ENCODE measurements around the gene ARHGEF17.

ARHGEF17 gene

GRCh38 chr11:73313652-73314051 is 5.6 kb downstream of the ARHGEF17 start:
- no peak for ATAC-seq

- no peak for ATAC-seq
These were observed 6.3 kb downstream of the ARHGEF17 start for GRCh38 chr11:73314117-73314961.

- ATAC-seq, result no peak
These were observed 7.4 kb downstream of the ARHGEF17 start for GRCh38 chr11:73315293-73316020.

GRCh38 chr11:73316422-73316821 is 8.3 kb downstream of the ARHGEF17 start:
- no peak for ATAC-seq

GRCh38 chr11:73317373-73317772 is 9.3 kb downstream of the ARHGEF17 start:
- ATAC-seq, result no peak

- no peak for ATAC-seq
These were observed 9.7 kb downstream of the ARHGEF17 start for GRCh38 chr11:73317803-73318202.

GRCh38 chr11:73318501-73319011 is 10.5 kb downstream of the ARHGEF17 start:
- no peak for ATAC-seq

- no peak for ATAC-seq
These were observed 12.9 kb downstream of the ARHGEF17 start for GRCh38 chr11:73320763-73321603.

- no peak for ATAC-seq
These were observed 13.7 kb downstream of the ARHGEF17 start for GRCh38 chr11:73321604-73322381.

- no peak for ATAC-seq
These were observed 14.6 kb downstream of the ARHGEF17 start for GRCh38 chr11:73322382-73323306.

GRCh38 chr11:73323464-73323863 is 15.4 kb downstream of the ARHGEF17 start:
- ATAC-seq, result no peak

GRCh38 chr11:73324116-73324515 is 16.0 kb downstream of the ARHGEF17 start:
- no peak for ATAC-seq

- no peak for ATAC-seq
These were observed 16.6 kb downstream of the ARHGEF17 start for GRCh38 chr11:73324665-73325035.

GRCh38 chr11:73325036-73325981 is 17.2 kb downstream of the ARHGEF17 start:
- peak in 1 of 2 donors; percentile 20 for ATAC-seq

GRCh38 chr11:73326929-73327811 is 19.1 kb downstream of the ARHGEF17 start:
- peak; percentile 44 to 49 for ATAC-seq

- no peak for ATAC-seq
These were observed 19.8 kb downstream of the ARHGEF17 start for GRCh38 chr11:73327812-73328364.

- ATAC-seq, result no peak
These were observed 22.6 kb downstream of the ARHGEF17 start for GRCh38 chr11:73330569-73331093.

Data from activated CD4-positive, CD25-positive, alpha-beta regulatory T cell treated with anti-CD3 and anti-CD28 coated beads, Interleukin-2, amount 50 U/mL, for 24 hours (primary cell).